Rectal smooth muscle tissue (tissue), 1 donor: Measurements from ENCODE around the gene PCSK6.

ENCODE experiments used
- H3K27ac ChIP-seq: one replicate; pipeline ENCODE4 v1.7.0; 2013; ENCODE audit warnings: low read depth, low read length, inconsistent platforms
- H3K27me3 ChIP-seq: one replicate; pipeline ENCODE4 v1.7.0; 2013; ENCODE audit warnings: low read length; ENCODE audit not compliant: control insufficient read depth, insufficient read depth
- H3K36me3 ChIP-seq: one replicate; pipeline ENCODE4 v1.7.0; 2013; ENCODE audit warnings: low read length; ENCODE audit not compliant: control insufficient read depth, insufficient read depth
- H3K4me1 ChIP-seq: one replicate; pipeline ENCODE4 v1.7.0; 2013; ENCODE audit warnings: low read length; ENCODE audit not compliant: control insufficient read depth, insufficient read depth
- H3K4me3 ChIP-seq: one replicate; pipeline ENCODE4 v1.7.0; 2013; ENCODE audit warnings: low read length
- H3K9ac ChIP-seq: one replicate; pipeline ENCODE4 v1.7.0; 2013; ENCODE audit warnings: low read length

Gene PCSK6

GRCh38 chr15:101258238-101259144, 231.0 kb downstream of the PCSK6 start:
- H3K9ac ChIP-seq: no peak overlapping the region
- H3K27me3 ChIP-seq: no peaks in the 10 kb centered on the region
- no peak overlapping the region for H3K27ac ChIP-seq
- no peak overlapping the region for H3K4me3 ChIP-seq
- peaks cover 2% of the 10 kb centered on the region for H3K4me1 ChIP-seq
- H3K36me3 ChIP-seq: no peaks in the 10 kb centered on the region

- peaks cover 8% of the 10 kb centered on the region for H3K4me1 ChIP-seq
- no peak overlapping the region for H3K9ac ChIP-seq
- no peak overlapping the region for H3K27ac ChIP-seq
- H3K4me3 ChIP-seq: no peak overlapping the region
- H3K36me3 ChIP-seq: no peaks in the 10 kb centered on the region
- no peaks in the 10 kb centered on the region for H3K27me3 ChIP-seq
These were observed 232.8 kb downstream of the PCSK6 start for GRCh38 chr15:101256757-101257156.

DNA sequence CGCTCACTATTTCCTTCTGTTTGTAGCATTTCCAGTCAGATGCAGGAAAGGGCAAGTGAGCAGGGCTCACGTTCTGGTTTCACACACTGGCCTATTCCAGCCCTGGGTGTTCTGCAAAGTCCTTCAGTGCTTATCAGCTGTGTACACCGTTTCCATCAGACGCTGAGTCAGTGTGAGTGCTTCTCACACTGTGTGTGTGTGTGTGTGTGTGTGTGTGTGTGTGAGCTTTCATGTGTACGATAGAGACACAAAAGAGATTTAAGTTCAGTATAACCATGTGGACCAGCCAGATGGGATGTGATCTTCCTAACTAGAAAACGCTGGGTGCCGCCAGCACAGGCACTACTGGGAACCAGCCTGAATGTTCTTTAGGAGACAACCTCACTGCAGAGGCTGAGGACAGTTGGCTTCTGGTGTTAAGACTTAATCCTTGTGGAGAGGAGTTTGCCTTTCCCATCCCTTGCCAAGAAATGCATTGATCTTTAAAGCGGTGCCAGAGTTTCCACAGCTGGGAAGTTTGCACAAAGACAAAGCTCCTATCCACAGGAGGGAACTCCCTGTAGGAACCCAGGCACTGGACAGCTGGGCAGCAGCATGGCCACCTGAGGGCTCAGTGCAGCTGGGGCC, 233.8 kb downstream of the PCSK6 start:
- Histone ChIP-seq H3K27me3 (no peaks in the 10 kb centered on the region), H3K27ac (no peak overlapping the region), H3K4me1 (peaks cover 8% of the 10 kb centered on the region), H3K9ac (no peak overlapping the region), H3K36me3 (no peaks in the 10 kb centered on the region), H3K4me3 (no peak overlapping the region)

GRCh38 chr15:101255051-101255395, 234.5 kb downstream of the PCSK6 start:
- Histone ChIP-seq H3K27me3 (no peaks in the 10 kb centered on the region), H3K4me1 (peaks cover 16% of the 10 kb centered on the region), H3K27ac (no peak overlapping the region), H3K36me3 (no peaks in the 10 kb centered on the region), H3K4me3 (no peak overlapping the region), H3K9ac (no peak overlapping the region)

DNA sequence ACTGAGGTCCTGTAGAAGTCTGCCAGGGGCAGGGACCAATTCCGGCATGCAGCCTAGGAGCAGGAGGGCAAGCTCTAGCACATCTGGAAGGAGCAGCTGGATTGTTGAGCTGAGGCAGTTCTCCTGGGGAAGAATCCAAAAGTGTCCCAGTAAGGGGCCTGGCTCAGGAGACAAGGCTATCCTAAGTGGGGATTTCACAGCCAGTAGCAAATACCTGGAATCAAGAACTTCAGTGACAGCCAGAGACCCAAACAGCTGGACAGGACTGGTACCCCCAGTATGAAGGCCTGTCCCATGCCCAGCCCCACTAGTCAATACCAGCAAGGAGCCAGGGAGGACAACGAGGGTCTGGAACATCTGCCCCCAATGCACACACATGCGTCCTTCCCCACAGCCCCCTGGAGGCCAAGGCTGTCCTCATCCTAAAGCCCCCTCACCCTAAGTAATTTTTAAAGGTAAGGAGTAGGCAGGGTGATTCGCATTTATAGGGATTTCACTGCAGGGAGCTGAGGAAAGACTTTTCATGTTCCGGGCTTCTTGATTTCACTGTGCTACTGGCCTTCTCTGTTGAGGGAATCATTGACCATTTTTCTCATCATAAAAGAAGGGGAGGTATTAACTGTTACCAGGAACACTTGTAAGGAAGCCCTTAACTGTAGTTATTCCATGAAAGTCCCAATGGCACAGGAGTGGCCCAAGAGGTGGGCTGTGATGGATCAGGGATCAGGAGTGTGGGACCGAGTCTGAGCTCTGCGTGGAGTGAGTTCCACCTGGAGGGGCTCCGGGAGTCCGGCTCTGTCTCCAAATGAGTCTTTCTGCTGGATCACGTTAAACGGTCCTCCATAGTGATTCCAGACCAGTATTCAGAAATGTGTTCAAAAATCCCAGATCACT, 235.1 kb downstream of the PCSK6 start:
- no peak overlapping the region for H3K4me3 ChIP-seq
- no peak overlapping the region for H3K27ac ChIP-seq
- no peaks in the 10 kb centered on the region for H3K36me3 ChIP-seq
- peaks cover 17% of the 10 kb centered on the region for H3K4me1 ChIP-seq
- H3K9ac ChIP-seq: no peak overlapping the region
- no peaks in the 10 kb centered on the region for H3K27me3 ChIP-seq
